HEK293T (cell line): ENCODE results near the gene SMARCAL1.

Experiments used
- CTCF ChIA-PET: fragments of 350-600 bp; formaldehyde crosslinking; extraction: SDS; loops from one replicate; lab custom pipeline; 2021; ENCODE audit warnings: antibody characterized with exemption, inconsistent platforms; lab: Yijun Ruan, JAX
- POLR2A ChIA-PET: fragments of 350-600 bp; formaldehyde crosslinking; extraction: SDS; loops from one replicate; lab custom pipeline; 2020; ENCODE audit warnings: antibody characterized with exemption, inconsistent platforms; lab: Yijun Ruan, JAX
- DNase-seq: peaks from one replicate; pipeline ENCODE4 v3.0.0; 2012; ENCODE audit warnings: mixed read lengths; ENCODE audit errors: extremely low spot score
- ARNT ChIP-seq: fragments of 450-650 bp; IDR thresholded peaks from 2 replicates; pipeline ENCODE4 v1.6.1; 2017; ENCODE audit warnings: mild to moderate bottlenecking
- BHLHE40 ChIP-seq: fragments of 450-650 bp; IDR thresholded peaks from 2 replicates; pipeline ENCODE4 v1.6.1; 2016; ENCODE audit warnings: mild to moderate bottlenecking, moderate library complexity, borderline replicate concordance
- CTBP1 ChIP-seq: fragments of 450-650 bp; IDR thresholded peaks from 2 replicates; pipeline ENCODE4 v1.6.1; 2016; ENCODE audit warnings: borderline replicate concordance
- ELF4 ChIP-seq: fragments of 450-650 bp; IDR thresholded peaks from 2 replicates; pipeline ENCODE4 v1.6.1; 2017; ENCODE audit warnings: antibody characterized with exemption
- FOXA1 ChIP-seq: fragments of 450-650 bp; IDR thresholded peaks from 2 replicates; pipeline ENCODE4 v1.6.1; 2016; ENCODE audit warnings: mild to moderate bottlenecking
- FOXK2 ChIP-seq: fragments of 450-650 bp; IDR thresholded peaks from 2 replicates; pipeline ENCODE4 v1.6.1; 2016; ENCODE audit warnings: mild to moderate bottlenecking
- FOXM1 ChIP-seq: fragments of 450-650 bp; IDR thresholded peaks from 2 replicates; pipeline ENCODE4 v1.6.1; 2017; ENCODE audit warnings: mild to moderate bottlenecking, borderline replicate concordance
- HDGF ChIP-seq: fragments of 450-650 bp; IDR thresholded peaks from 2 replicates; pipeline ENCODE4 v1.6.1; 2017; ENCODE audit warnings: antibody characterized with exemption, borderline replicate concordance
- L3MBTL2 ChIP-seq: fragments of 450-650 bp; conservative IDR thresholded peaks from 2 replicates; pipeline ENCODE4 v1.6.1; 2016; ENCODE audit warnings: mild to moderate bottlenecking
- LEF1 ChIP-seq: fragments of 450-650 bp; IDR thresholded peaks from 2 replicates; pipeline ENCODE4 v1.6.1; 2017; ENCODE audit warnings: mild to moderate bottlenecking, borderline replicate concordance
- NFRKB ChIP-seq: fragments of 450-650 bp; IDR thresholded peaks from 2 replicates; pipeline ENCODE4 v1.6.1; 2016; ENCODE audit warnings: mild to moderate bottlenecking, moderate library complexity
- PKNOX1 ChIP-seq: fragments of 450-650 bp; IDR thresholded peaks from 2 replicates; pipeline ENCODE4 v1.6.1; 2016
- SP1 ChIP-seq: fragments of 450-650 bp; IDR thresholded peaks from 2 replicates; pipeline ENCODE4 v1.6.1; 2017
- SUZ12 ChIP-seq: fragments of 450-650 bp; IDR thresholded peaks from 2 replicates; pipeline ENCODE4 v1.6.1; 2016; ENCODE audit warnings: mild to moderate bottlenecking
- TARDBP ChIP-seq: fragments of 450-650 bp; IDR thresholded peaks from 2 replicates; pipeline ENCODE4 v1.6.1; 2016
- ZNF384 ChIP-seq: fragments of 450-650 bp; IDR thresholded peaks from 2 replicates; pipeline ENCODE4 v1.6.1; 2016

SMARCAL1 gene

DNA sequence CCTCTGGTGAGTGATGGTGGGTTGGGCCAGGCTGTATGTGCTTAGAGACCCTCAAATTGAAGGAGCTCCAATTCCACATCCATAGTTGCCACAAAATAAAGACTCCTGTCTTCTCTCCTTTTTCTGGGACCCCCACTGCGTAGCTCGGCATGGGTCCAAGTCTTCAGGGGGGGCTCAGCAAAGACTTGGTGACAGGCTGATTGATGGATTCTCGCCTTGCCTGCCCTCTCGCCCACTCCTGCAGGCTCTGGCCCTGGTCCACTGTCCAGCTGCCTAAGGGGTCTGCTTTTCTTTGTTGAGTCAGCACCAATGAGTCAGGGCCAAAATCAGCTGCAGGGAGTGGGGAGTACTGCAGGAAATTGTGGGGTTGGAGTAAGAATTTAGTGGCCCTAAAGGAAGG, 107.8 kb downstream of the SMARCAL1 start:
- TF ChIP-seq ELF4 (no peak), HDGF (no peak), BHLHE40 (no peak), SP1 (no peak), NFRKB (no peak), FOXK2 (no peak), FOXA1 (no peak), SUZ12 (no peak), ZNF384 (no peak), LEF1 (no peak), CTBP1 (no peak), ARNT (no peak), L3MBTL2 (no peak), FOXM1 (no peak)
- ChIA-PET CTCF (interaction anchor here (0.9 to 3.1 kb wide), 4 partner anchors 132 to 147 kb away, joined by 3 to 14 read pairs (median 4); no protein-coding TSS in a partner anchor), POLR2A (no interaction called here)
- no peak for DNase-seq

DNA sequence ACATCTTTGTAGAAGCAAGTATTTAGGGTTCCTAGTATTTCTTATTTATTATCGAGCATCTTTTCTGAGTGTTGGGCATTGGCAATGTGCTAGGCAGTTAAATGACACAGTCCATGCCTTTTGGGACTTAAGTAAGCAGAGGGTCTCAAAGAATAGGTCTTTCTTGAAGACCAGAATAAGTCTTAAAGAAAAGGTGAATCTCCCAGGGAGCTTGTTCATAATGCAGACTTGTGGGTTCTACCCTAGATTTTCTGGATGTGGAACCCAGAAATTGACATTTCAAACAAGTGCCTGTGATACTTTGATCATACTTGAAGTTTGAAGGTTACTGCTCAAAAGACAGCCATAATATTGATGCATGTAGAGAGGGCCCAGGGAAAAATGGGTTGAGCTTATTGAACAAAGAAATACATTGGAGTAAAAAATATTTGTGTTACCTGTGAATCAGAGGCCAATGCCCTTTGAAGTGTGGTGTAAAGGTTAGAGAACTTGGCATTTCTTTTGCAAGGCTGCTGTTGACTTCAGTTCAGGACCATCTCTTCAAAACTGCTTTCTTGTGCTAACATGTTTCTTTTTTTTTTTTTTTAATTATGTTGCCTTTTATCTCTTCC, 110.7 kb downstream of the SMARCAL1 start:
- TF ChIP-seq CTBP1, result no peak
- no peak for TF ChIP-seq PKNOX1
- no peak for TF ChIP-seq L3MBTL2
- TF ChIP-seq SUZ12, result no peak
- TF ChIP-seq ZNF384, result no peak
- no peak for TF ChIP-seq ELF4
- CTCF ChIA-PET, result interaction anchor here (0.7 kb wide), 1 partner anchor 82 kb away, joined by 3 read pairs; no protein-coding TSS in a partner anchor

GRCh38 chr2:216525972-216526371, 113.7 kb downstream of the SMARCAL1 start:
- no peak for DNase-seq
- TF ChIP-seq ELF4, result no peak
- no peak for TF ChIP-seq L3MBTL2
- TF ChIP-seq FOXK2, result no peak
- no peak for TF ChIP-seq FOXM1
- TF ChIP-seq FOXA1, result no peak
- no peak for TF ChIP-seq SP1
- TF ChIP-seq NFRKB, result no peak
- no peak for TF ChIP-seq TARDBP
- TF ChIP-seq ARNT, result no peak
- TF ChIP-seq PKNOX1, result no peak
- TF ChIP-seq LEF1, result no peak
- TF ChIP-seq HDGF, result no peak
- no peak for TF ChIP-seq SUZ12
- no peak for TF ChIP-seq ZNF384
- no peak for TF ChIP-seq BHLHE40
- TF ChIP-seq CTBP1, result no peak
- ChIA-PET POLR2A (no interaction called here), CTCF (interaction anchor here (1.5 kb wide), 1 partner anchor 135 kb away, joined by 4 read pairs; no protein-coding TSS in a partner anchor)

More for the DNA sequence above, 110.7 kb downstream of the SMARCAL1 start:
- DNase-seq, result no peak
- POLR2A ChIA-PET, result no interaction called here

GRCh38 chr2:216526939-216527338, 114.7 kb downstream of the SMARCAL1 start:
- CTCF ChIA-PET, result interaction anchor here (0.6 to 1.5 kb wide), 3 partner anchors 134 to 140 kb away, joined by 3 to 4 read pairs (median 3); no protein-coding TSS in a partner anchor
- no peak for DNase-seq
- POLR2A ChIA-PET, result interaction anchor here (0.8 kb wide), 1 partner anchor 9 kb away, joined by 3 read pairs; no protein-coding TSS in a partner anchor
- no peak for TF ChIP-seq CTBP1
- no peak for TF ChIP-seq HDGF
- TF ChIP-seq ZNF384, result no peak
- TF ChIP-seq FOXM1, result no peak
- no peak for TF ChIP-seq BHLHE40
- no peak for TF ChIP-seq FOXA1
- TF ChIP-seq PKNOX1, result no peak
- TF ChIP-seq LEF1, result no peak

DNA sequence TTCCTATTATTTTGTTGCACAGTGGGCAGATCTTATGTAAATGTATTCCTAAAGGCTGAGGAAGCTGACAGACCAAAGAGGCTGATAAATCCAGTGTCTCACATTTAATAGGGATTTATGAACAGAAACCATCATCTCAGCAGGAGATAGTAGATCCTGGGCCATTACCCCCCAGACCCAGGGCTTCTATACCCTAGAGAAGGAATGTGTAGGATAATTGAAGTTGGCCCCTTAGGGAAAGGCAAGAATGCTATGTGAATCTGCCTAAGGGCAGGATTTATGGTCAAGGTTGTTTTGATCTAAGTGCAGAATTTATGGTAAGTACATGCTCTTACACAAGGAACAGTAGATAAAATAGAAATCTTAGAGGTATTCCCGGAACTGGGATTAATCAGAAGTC, 115.3 kb downstream of the SMARCAL1 start:
- DNase-seq, result no peak
- POLR2A ChIA-PET, result interaction anchor here (0.8 kb wide), 1 partner anchor 8 kb away, joined by 3 read pairs; no protein-coding TSS in a partner anchor
- no peak for TF ChIP-seq CTBP1
- 0 out of 2 replicates have a peak, but pooled peaks have one; percentile 40 for TF ChIP-seq PKNOX1
- CTCF ChIA-PET, result interaction anchor here (0.6 kb wide), 1 partner anchor 140 kb away, joined by 3 read pairs; no protein-coding TSS in a partner anchor

DNA sequence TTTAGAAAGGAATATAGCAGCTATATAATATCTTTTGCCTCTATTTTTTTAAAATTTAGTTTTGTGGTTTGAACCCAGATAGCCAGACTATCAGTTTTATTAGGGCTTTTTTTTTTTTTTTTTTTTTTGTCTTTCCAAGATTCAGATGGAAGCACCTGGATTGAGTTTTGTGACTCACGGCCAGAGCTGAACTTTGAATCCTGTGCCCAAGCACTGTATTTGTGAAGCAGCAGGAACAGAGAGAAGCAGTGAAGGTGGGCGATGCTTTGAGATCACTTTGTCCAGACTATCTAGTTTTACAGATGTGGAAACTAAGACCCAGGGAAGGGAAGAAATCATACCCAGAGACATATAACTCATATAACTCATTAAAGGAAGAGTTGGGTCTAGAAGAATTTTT, 120.3 kb downstream of the SMARCAL1 start:
- ChIA-PET POLR2A (no interaction called here), CTCF (interaction anchor here (0.7 kb wide), 1 partner anchor 13 kb away, joined by 4 read pairs; no protein-coding TSS in a partner anchor)
- no peak for DNase-seq
- no peak for TF ChIP-seq SUZ12
